Astrocyte of the cerebellum (primary cell): ENCODE results near the gene ANKRD39.

ENCODE experiments used
- DNase-seq: peaks from one replicate; pipeline ENCODE4 v3.0.0-alpha.2; 2011; ENCODE audit warnings: low read depth
- H3K4me3 ChIP-seq: 2 replicates; pipeline ENCODE4 v1.5.1; 2011; ENCODE audit warnings: mild to moderate bottlenecking, low read depth, low read length, moderate library complexity
- in situ Hi-C: cut with HindIII; loops from 2 replicates; pipeline ENCODE4 v1.10.0; 2017; ENCODE audit warnings: low sequenced_read_pairs
- TF ChIP-seq, protein P1 (sequence below): IDR thresholded peaks from 2 replicates; pipeline ENCODE4 v1.5.1; 2012; ENCODE audit warnings: low read length, low read depth, moderate library complexity, mild to moderate bottlenecking; ENCODE audit errors: missing control alignments

ANKRD39 gene, protein sequence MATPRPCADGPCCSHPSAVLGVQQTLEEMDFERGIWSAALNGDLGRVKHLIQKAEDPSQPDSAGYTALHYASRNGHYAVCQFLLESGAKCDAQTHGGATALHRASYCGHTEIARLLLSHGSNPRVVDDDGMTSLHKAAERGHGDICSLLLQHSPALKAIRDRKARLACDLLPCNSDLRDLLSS

DNA sequence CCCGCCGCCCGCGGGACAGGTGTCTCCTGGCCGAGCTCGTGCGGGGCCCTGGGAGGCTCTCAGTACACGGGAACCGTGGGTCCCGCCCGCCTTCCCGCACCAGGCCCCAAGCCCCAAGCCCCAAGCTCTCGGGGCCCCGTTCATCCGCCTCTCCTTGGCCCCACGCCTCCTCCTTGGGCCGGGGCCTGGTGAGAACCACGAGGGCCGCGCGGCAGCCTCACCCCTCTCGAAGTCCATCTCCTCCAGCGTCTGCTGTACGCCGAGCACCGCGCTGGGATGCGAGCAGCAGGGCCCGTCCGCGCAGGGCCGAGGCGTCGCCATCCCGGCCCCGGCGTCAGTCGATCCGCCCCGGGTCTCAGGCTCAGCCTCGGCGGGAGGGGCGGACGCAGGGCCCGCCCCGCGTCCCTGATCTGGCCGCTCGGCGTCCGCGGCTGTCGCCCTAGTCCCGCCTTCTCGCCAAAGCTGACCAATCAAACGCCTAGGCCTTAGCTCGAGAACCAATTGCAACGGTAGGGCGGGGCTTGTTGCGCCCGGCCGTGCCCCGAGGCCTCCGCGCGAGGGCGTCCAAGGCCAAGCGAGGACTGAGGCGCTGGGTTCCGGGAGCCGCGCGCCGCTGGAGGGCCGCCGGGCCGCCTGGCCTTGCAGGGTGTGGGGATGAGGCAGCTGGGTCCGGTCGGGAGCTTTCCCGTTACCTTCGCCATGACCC lies at the start of gene ANKRD39:
Gene ANKRD39, minus strand, starts transcription at position 350 of the 706 bp plus-strand sequence. Its CDS starts 29 bp downstream, at position 321.
- peak within 1 kb of the TSS; percentile 71 for H3K4me3 ChIP-seq
- in situ Hi-C loops = no loop called here
- TF ChIP-seq, protein P1, sequence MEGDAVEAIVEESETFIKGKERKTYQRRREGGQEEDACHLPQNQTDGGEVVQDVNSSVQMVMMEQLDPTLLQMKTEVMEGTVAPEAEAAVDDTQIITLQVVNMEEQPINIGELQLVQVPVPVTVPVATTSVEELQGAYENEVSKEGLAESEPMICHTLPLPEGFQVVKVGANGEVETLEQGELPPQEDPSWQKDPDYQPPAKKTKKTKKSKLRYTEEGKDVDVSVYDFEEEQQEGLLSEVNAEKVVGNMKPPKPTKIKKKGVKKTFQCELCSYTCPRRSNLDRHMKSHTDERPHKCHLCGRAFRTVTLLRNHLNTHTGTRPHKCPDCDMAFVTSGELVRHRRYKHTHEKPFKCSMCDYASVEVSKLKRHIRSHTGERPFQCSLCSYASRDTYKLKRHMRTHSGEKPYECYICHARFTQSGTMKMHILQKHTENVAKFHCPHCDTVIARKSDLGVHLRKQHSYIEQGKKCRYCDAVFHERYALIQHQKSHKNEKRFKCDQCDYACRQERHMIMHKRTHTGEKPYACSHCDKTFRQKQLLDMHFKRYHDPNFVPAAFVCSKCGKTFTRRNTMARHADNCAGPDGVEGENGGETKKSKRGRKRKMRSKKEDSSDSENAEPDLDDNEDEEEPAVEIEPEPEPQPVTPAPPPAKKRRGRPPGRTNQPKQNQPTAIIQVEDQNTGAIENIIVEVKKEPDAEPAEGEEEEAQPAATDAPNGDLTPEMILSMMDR = peak; percentile 77
- DNase-seq = peak; percentile 97

DNA sequence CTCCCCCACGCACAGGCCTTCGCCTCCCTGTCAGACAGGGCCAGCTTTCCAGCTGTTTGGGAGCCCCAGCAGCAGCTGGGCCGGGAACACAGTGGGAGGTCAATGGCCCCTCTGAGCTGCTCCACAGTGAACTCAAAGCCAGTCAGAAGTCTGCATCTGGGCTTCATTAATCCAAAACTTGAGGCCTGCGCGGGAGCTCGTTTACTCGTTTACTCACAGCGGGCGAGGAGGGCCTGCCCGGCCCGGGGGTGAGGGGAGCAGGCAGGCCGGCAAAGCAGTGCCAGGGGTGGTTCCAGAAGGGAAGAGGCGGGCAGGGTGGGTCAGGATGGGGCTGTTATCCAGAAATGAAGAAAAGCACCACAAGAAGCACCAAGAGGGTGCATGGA lies 48.9 kb upstream of the ANKRD39 start:
- H3K4me3 ChIP-seq = no peak overlapping the region
- in situ Hi-C loops = no loop called here
- no peak for DNase-seq
- TF ChIP-seq, protein P1 = no peak

DNA sequence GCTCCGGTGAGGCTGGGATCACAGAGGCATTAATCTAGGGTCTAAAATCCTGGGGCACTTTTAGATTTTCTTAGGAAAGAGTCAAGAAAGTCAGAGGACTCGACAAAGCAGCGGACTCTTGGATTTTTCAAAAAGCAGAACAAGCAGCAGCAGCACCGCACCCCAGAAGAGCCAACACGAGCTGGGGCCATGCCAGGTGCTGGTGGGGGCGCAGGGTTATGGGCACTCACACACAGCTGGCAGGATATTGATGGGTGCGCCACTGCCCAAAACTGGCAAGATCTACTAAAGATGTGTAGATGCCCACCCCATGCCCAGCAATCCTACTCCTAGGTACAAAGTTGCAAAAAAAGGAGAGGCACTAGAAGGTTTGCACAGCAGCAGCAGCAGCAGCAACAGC lies 46.0 kb upstream of the ANKRD39 start:
- no peak overlapping the region for H3K4me3 ChIP-seq
- in situ Hi-C loops = no loop called here
- TF ChIP-seq, protein P1 = no peak
- DNase-seq = no peak

DNA sequence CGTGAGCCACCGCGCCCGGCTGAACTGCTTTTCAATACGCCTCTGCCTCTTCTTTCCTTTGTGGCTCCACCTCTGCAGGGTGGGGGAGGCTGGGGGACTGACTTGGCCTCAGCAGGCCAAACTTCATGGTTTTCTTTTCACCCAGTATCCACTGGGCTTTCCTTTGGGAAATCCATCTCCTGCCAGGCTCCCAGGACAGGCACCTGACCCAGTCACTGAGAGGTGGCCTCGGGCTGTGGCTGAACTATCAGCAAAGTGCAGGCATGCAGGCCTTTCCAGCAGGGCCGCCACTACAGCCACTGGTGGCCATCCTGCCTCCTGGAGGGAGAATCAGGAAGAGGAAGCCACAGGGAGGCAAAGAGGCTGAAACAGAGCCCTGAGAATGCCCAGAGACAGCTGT lies 45.5 kb upstream of the ANKRD39 start:
- TF ChIP-seq, protein P1 = no peak
- no peak for DNase-seq
- in situ Hi-C loops = no loop called here
- no peak overlapping the region for H3K4me3 ChIP-seq

DNA sequence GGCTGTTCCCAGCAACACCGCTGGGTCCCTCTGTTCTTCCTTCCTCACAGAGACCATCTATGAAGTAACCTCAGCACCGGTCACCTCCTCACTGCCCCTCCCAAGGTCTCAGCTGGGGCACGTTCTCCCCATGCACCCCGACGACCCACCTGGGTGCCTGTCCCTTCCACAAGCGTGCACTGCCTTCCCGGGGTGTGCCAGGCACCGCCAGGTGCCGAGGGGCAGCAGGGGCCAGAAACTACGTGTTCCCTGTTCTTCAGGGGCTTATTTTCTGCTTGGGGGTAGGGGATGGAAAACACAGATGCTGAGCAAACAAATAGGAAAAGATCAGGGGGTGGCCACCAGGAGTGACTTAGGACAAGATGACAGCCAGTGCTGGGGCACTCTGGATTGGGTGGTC lies 42.4 kb upstream of the ANKRD39 start:
- no peak overlapping the region for H3K4me3 ChIP-seq
- no peak for DNase-seq
- in situ Hi-C loops = no loop called here
- TF ChIP-seq, protein P1 = no peak

DNA sequence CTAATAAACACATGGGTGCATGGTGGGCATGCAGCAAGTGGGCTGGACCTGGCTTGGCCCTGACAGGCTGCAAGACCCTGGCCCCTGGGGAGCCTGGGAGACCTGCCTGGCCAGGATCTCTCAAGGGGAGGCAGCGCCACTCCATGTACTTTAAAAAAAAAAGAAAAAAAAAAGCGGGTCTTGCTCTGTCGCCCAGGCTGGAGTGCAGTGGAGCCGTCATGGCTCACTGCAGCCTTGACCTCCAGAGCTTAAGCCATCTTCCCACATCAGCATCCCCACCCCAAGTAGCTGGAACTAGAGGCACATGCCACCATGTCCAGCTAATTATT lies 41.6 kb upstream of the ANKRD39 start:
- H3K4me3 ChIP-seq = no peak overlapping the region
- DNase-seq = no peak
- TF ChIP-seq, protein P1 = no peak
- in situ Hi-C loops = no loop called here
